Neural cell (in vitro differentiated cells): Measurements from ENCODE around the gene TUBA4B. TPM values are rescaled to one million over a fixed set of nuclear protein-coding genes. Genes with fewer than 3 reads are reported as not detected.

Experiments used
- H2AFZ ChIP-seq: fragments of 200-600, 300-800 bp; sonication (generic), shearing (Covaris generic); 2 replicates; pipeline ENCODE4 v1.6.0; 2014; ENCODE audit warnings: low read depth, mild to moderate bottlenecking, antibody characterized with exemption, low read length, moderate library complexity
- H3F3A ChIP-seq: fragments of 200-600 bp; shearing (Covaris generic); 2 replicates; pipeline ENCODE4 v1.6.1; 2016; ENCODE audit warnings: mild to moderate bottlenecking, moderate library complexity, mixed read lengths, antibody characterized with exemption, low read length; ENCODE audit not compliant: insufficient read depth, poor library complexity, severe bottlenecking
- H3K27ac ChIP-seq: fragments of 200-600, 300-800 bp; sonication (generic), shearing (Covaris generic); 2 replicates; pipeline ENCODE4 v1.5.1; 2014; ENCODE audit warnings: mild to moderate bottlenecking, low read length, moderate library complexity
- H3K27me3 ChIP-seq: fragments of 300-800, 200-600 bp; sonication (generic), shearing (Covaris generic); 2 replicates; pipeline ENCODE4 v1.6.0; 2014; ENCODE audit warnings: mild to moderate bottlenecking, low read depth, low read length, moderate library complexity; ENCODE audit not compliant: insufficient read depth
- H3K36me3 ChIP-seq: fragments of 300-800, 200-600 bp; sonication (generic), shearing (Covaris generic); 2 replicates; pipeline ENCODE4 v1.5.1; 2014; ENCODE audit warnings: mild to moderate bottlenecking, antibody characterized with exemption, low read length, moderate library complexity; ENCODE audit not compliant: insufficient read depth
- H3K4me2 ChIP-seq: fragments of 300-800, 200-600 bp; sonication (generic), shearing (Covaris generic); 2 replicates; pipeline ENCODE4 v1.6.0; 2014; ENCODE audit warnings: mild to moderate bottlenecking, low read length
- H3K4me3 ChIP-seq: fragments of 300-800, 200-600 bp; sonication (generic), shearing (Covaris generic); 2 replicates; pipeline ENCODE4 v1.5.1; 2014; ENCODE audit warnings: mild to moderate bottlenecking, low read length, moderate library complexity
- H3K79me2 ChIP-seq: fragments of 200-600 bp; shearing (Covaris generic); replicated peaks from 2 replicates; pipeline ENCODE4 v1.6.0; 2014; ENCODE audit warnings: mild to moderate bottlenecking, low read length, moderate library complexity; ENCODE audit not compliant: insufficient read depth
- H3K9ac ChIP-seq: fragments of 300-800, 200-600 bp; sonication (generic), shearing (Covaris generic); 2 replicates; pipeline ENCODE4 v1.6.1; 2016; ENCODE audit warnings: mild to moderate bottlenecking, low read length, mixed read lengths
- H3K9me2 ChIP-seq: fragments of 200-600 bp; shearing (Covaris generic); 2 replicates; pipeline ENCODE4 v1.6.1; 2016; ENCODE audit warnings: mild to moderate bottlenecking, low read length, mixed read lengths; ENCODE audit not compliant: insufficient read depth
- H3K9me3 ChIP-seq: fragments of 200-600, 300-800 bp; sonication (generic), shearing (Covaris generic); 2 replicates; pipeline ENCODE4 v1.6.1; 2016; ENCODE audit warnings: mild to moderate bottlenecking, mixed run types, low read length, moderate library complexity, mixed read lengths
- H4K20me1 ChIP-seq: fragments of 200-600 bp; shearing (Covaris generic); 2 replicates; pipeline ENCODE4 v1.6.1; 2016; ENCODE audit warnings: mild to moderate bottlenecking, mixed run types; ENCODE audit not compliant: insufficient read depth
- CTCF ChIP-seq: fragments of 450-650 bp; IDR thresholded peaks from 2 replicates; pipeline ENCODE4 v1.5.1; 2014; ENCODE audit warnings: antibody characterized with exemption, mild to moderate bottlenecking, moderate library complexity; ENCODE audit not compliant: poor library complexity, severe bottlenecking
- EP300 ChIP-seq: fragments of 450-650 bp; conservative IDR thresholded peaks from 2 replicates; pipeline ENCODE4 v1.6.1; 2014; ENCODE audit warnings: antibody characterized with exemption, mild to moderate bottlenecking, moderate library complexity; ENCODE audit not compliant: poor library complexity, severe bottlenecking
- EZH2 ChIP-seq: fragments of 200-600, 300-800 bp; shearing (Covaris generic), sonication (generic); IDR thresholded peaks from 2 replicates; pipeline ENCODE4 v1.6.1; 2014; ENCODE audit warnings: antibody characterized with exemption, low read length, borderline replicate concordance, mild to moderate bottlenecking; ENCODE audit not compliant: insufficient read depth, poor library complexity, severe bottlenecking
- MXI1 ChIP-seq: fragments of 450-650 bp; conservative IDR thresholded peaks from 2 replicates; pipeline ENCODE4 v1.6.1; 2014; ENCODE audit warnings: antibody characterized with exemption, mild to moderate bottlenecking; ENCODE audit not compliant: poor library complexity, severe bottlenecking
- POLR2AphosphoS5 ChIP-seq: IDR thresholded peaks from 2 replicates; pipeline ENCODE4 v1.6.1; 2012
- RAD21 ChIP-seq: fragments of 450-650 bp; conservative IDR thresholded peaks from 2 replicates; pipeline ENCODE4 v1.6.1; 2014; ENCODE audit warnings: antibody characterized with exemption, mild to moderate bottlenecking, moderate library complexity
- REST ChIP-seq: IDR thresholded peaks from 2 replicates; pipeline ENCODE4 v1.6.1; 2012; ENCODE audit warnings: borderline replicate concordance
- SMC3 ChIP-seq: fragments of 450-650 bp; conservative IDR thresholded peaks from 2 replicates; pipeline ENCODE4 v1.6.1; 2014; ENCODE audit warnings: antibody characterized with exemption, mild to moderate bottlenecking, moderate library complexity; ENCODE audit not compliant: poor library complexity
- TAF1 ChIP-seq: IDR thresholded peaks from 2 replicates; pipeline ENCODE4 v1.6.1; 2012; ENCODE audit warnings: low read depth
- polyA plus RNA-seq: library from polyadenylated mRNA; depleted of rRNA; stranded (reverse); fragments of >200 nt; gene quantifications from 2 replicates; pipeline ENCODE4 v1.2.3, GENCODE V29; 2014

TUBA4B gene
- polyA plus RNA-seq, 1 donor from 2014 or later = not detected

GRCh38 chr2:219279916-219280516 lies 27.0 kb downstream of the TUBA4B start:
- Histone ChIP-seq H3F3A (peaks cover 10% of the 10 kb centered on the region), H2AFZ (no peak overlapping the region), H3K9ac (peak overlapping the region; percentile 82), H3K27me3 (no peaks in the 10 kb centered on the region), H3K79me2 (no peaks in the 10 kb centered on the region), H3K9me2 (no peaks in the 10 kb centered on the region), H3K4me3 (peak overlapping the region; percentile 74), H3K27ac (peak overlapping the region; percentile 79), H3K4me2 (peak overlapping the region; percentile 52), H4K20me1 (no peaks in the 10 kb centered on the region), H3K9me3 (no peaks in the 10 kb centered on the region), H3K36me3 (no peaks in the 10 kb centered on the region)
- TF ChIP-seq SMC3 (no peak), RAD21 (no peak), CTCF (peak; percentile 43)

DNA sequence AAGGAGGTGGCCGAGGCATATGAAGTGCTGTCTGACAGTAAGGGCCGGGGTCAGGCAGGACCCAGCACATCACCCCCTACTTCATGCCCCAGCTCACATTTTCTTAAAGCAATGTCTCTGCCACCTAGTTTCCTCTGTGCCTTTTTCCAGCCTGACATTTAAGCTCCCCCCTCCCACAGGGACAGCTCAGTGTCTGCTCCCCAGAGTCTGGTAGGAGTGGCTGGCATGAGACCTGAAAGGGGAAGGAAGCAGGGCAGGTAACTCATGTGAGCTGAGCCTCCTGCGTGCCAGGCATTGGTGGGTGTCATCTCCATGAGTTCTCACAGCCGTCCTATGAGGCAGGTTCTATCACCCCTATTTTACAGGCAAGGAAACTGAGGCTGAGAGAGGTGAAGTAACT lies 27.6 kb downstream of the TUBA4B start:
- Histone ChIP-seq H3F3A (peaks cover 10% of the 10 kb centered on the region), H3K9me2 (no peaks in the 10 kb centered on the region), H3K27me3 (no peaks in the 10 kb centered on the region), H4K20me1 (no peaks in the 10 kb centered on the region), H2AFZ (no peak overlapping the region), H3K4me2 (no peak overlapping the region), H3K36me3 (no peaks in the 10 kb centered on the region), H3K9ac (peak overlapping the region; percentile 82), H3K79me2 (no peaks in the 10 kb centered on the region), H3K4me3 (peak overlapping the region; percentile 74), H3K27ac (no peak overlapping the region), H3K9me3 (no peaks in the 10 kb centered on the region)
- TF ChIP-seq RAD21 (no peak), REST (no peak), SMC3 (no peak), EZH2 (no peak), POLR2AphosphoS5 (no peak), CTCF (no peak), EP300 (no peak), MXI1 (no peak), TAF1 (no peak)
